ENCODE measurements around the gene AIF1. TPM values are rescaled to one million over a fixed set of nuclear protein-coding genes. Genes with fewer than 3 reads are reported as not detected.

The AIF1 gene
- polyA plus RNA-seq (ENCODE audit: insufficient read length) = 60.5 TPM
- long read RNA-seq, donor 1, transcript AIF1-203 (6 exons, 711 nt) = major isoform, 39 of 106 reads
- long read RNA-seq, donor 1, transcript AIF1-202 (3 exons, 524 nt) = minor isoform, 5 of 106 reads
- long read RNA-seq, donor 1, transcript AIF1-201 (6 exons, 607 nt) = minor isoform, 10 of 106 reads
- long read RNA-seq, donor 1, partial matches to known transcripts = 45 of 106 reads
- long read RNA-seq, donor 1, other reads (novel, unspliced or antisense) = 6 of 106 reads
- long read RNA-seq, donor 2, transcript AIF1-201 (6 exons, 607 nt) = minor isoform, 6 of 50 reads
- long read RNA-seq, donor 2, transcript AIF1-203 (6 exons, 711 nt) = major isoform, 23 of 50 reads
- long read RNA-seq, donor 2, partial matches to known transcripts = 19 of 50 reads
- long read RNA-seq, donor 2, other reads (novel, unspliced or antisense) = 0 of 50 reads
- long read RNA-seq, donor 3, transcript AIF1-201 (6 exons, 607 nt) = minor isoform, 7 of 65 reads
- long read RNA-seq, donor 3, transcript AIF1-203 (6 exons, 711 nt) = major isoform, 13 of 65 reads
- long read RNA-seq, donor 3, transcript AIF1-202 (3 exons, 524 nt) = minor isoform, 7 of 65 reads
- long read RNA-seq, donor 3, partial matches to known transcripts = 37 of 65 reads
- long read RNA-seq, donor 3, other reads (novel, unspliced or antisense) = 0 of 65 reads
- long read RNA-seq, donor 4, transcript AIF1-203 (6 exons, 711 nt) = major isoform, 6 of 13 reads
- long read RNA-seq, donor 4, partial matches to known transcripts = 5 of 13 reads
- long read RNA-seq, donor 4, other reads (novel, unspliced or antisense) = 0 of 13 reads
- long read RNA-seq, donor 5, transcript AIF1-203 (6 exons, 711 nt) = major isoform, 70 of 137 reads
- long read RNA-seq, donor 5, transcript AIF1-202 (3 exons, 524 nt) = minor isoform, 6 of 137 reads
- long read RNA-seq, donor 5, transcript AIF1-201 (6 exons, 607 nt) = minor isoform, 13 of 137 reads
- long read RNA-seq, donor 5, partial matches to known transcripts = 41 of 137 reads
- long read RNA-seq, donor 5, other reads (novel, unspliced or antisense) = 7 of 137 reads
- long read RNA-seq, donor 6, transcript AIF1-203 (6 exons, 711 nt) = major isoform, 32 of 92 reads
- long read RNA-seq, donor 6, transcript AIF1-201 (6 exons, 607 nt) = minor isoform, 9 of 92 reads
- long read RNA-seq, donor 6, transcript AIF1-202 (3 exons, 524 nt) = minor isoform, 6 of 92 reads
- long read RNA-seq, donor 6, partial matches to known transcripts = 40 of 92 reads
- long read RNA-seq, donor 6, other reads (novel, unspliced or antisense) = 5 of 92 reads
- long read RNA-seq, donor 7, transcript AIF1-202 (3 exons, 524 nt) = minor isoform, 5 of 163 reads
- long read RNA-seq, donor 7, transcript AIF1-203 (6 exons, 711 nt) = major isoform, 48 of 163 reads
- long read RNA-seq, donor 7, transcript AIF1-201 (6 exons, 607 nt) = minor isoform, 13 of 163 reads
- long read RNA-seq, donor 7, partial matches to known transcripts = 81 of 163 reads
- long read RNA-seq, donor 7, other reads (novel, unspliced or antisense) = 13 of 163 reads
- long read RNA-seq, donor 8, transcript AIF1-201 (6 exons, 607 nt) = minor isoform, 8 of 42 reads
- long read RNA-seq, donor 8, transcript AIF1-203 (6 exons, 711 nt) = major isoform, 20 of 42 reads
- long read RNA-seq, donor 8, partial matches to known transcripts = 14 of 42 reads
- long read RNA-seq, donor 8, other reads (novel, unspliced or antisense) = 0 of 42 reads

- DNase-seq = no peak
Observed at GRCh38 chr6:31614684-31615578, at the start of gene AIF1. TSS of gene AIF1 (plus strand) at chr6:31615234. CDS start at chr6:31615330, 96 bp downstream.

GRCh38 chr6:31567531-31568370 is 47.3 kb upstream of the AIF1 start:
- DNase-seq = no peak

GRCh38 chr6:31568537-31568961 is 46.5 kb upstream of the AIF1 start:
- DNase-seq = no peak

- no peak for DNase-seq
Observed at GRCh38 chr6:31569861-31570536, 45.0 kb upstream of the AIF1 start.

GRCh38 chr6:31572041-31572911 is 42.8 kb upstream of the AIF1 start, which contains the start of gene LTA:
TSS of gene LTA (plus strand) at chr6:31572289. CDS start at chr6:31572743, 454 bp downstream.
- no peak for DNase-seq

GRCh38 chr6:31573239-31574105 is 41.6 kb upstream of the AIF1 start:
- no peak for DNase-seq

GRCh38 chr6:31574106-31575061 is 40.6 kb upstream of the AIF1 start:
- no peak for DNase-seq

GRCh38 chr6:31575335-31575901 is 39.6 kb upstream of the AIF1 start, which contains the start of gene TNF:
TSS of gene TNF (plus strand) at chr6:31575565. CDS start at chr6:31575742, 177 bp downstream.
- no peak for DNase-seq

GRCh38 chr6:31575952-31576685 is 38.9 kb upstream of the AIF1 start:
- no peak for DNase-seq

- DNase-seq = no peak
Observed at GRCh38 chr6:31576897-31577578, 38.0 kb upstream of the AIF1 start.

- DNase-seq = no peak
Observed at GRCh38 chr6:31577579-31577966, 37.5 kb upstream of the AIF1 start.

GRCh38 chr6:31578184-31579118 is 36.6 kb upstream of the AIF1 start:
- no peak for DNase-seq

Data from left kidney (tissue), 8 donors.